ENCODE measurements around the gene TMEM165.

Gene TMEM165

GRCh38 chr4:55469979-55470378 is 74.2 kb downstream of the TMEM165 start:
- DNase-seq: no peak

Measured in activated CD4-positive, alpha-beta T cell treated with anti-CD3 and anti-CD28 coated beads, Interleukin-2, amount 50 U/mL, for 1 hour (primary cell).